HepG2 (cell line): Measurements from ENCODE around the gene NAT14. TPM values are rescaled to one million over a fixed set of nuclear protein-coding genes. Genes with fewer than 3 reads are reported as not detected.

Source experiments
- CREM ChIP-seq, 2 experiments: sonication (generic) in 1 of 2; formaldehyde crosslinking in 1 of 2; IDR thresholded peaks; 2 replicates each; pipeline versions ENCODE4 v1.4.0 to v1.6.1; 2016 to 2020; ENCODE audit warnings: antibody characterized with exemption in 1 of 2, mild to moderate bottlenecking in 1 of 2, missing genetic modification reagents in 1 of 2
- DZIP1 ChIP-seq: sonication (generic); formaldehyde crosslinking; IDR thresholded peaks from 2 replicates; pipeline ENCODE4 v1.5.0; 2020; ENCODE audit warnings: mild to moderate bottlenecking, missing genetic modification reagents
- FOSL2 ChIP-seq: sonication (generic); formaldehyde crosslinking; IDR thresholded peaks from 2 replicates; pipeline ENCODE4 v1.4.0; 2020; ENCODE audit warnings: missing genetic modification reagents
- HCFC1 ChIP-seq: fragments of 150-350 bp; IDR thresholded peaks from 2 replicates; pipeline ENCODE4 v1.6.1; 2014; ENCODE audit warnings: low read depth, low read length
- JDP2 ChIP-seq: sonication (generic); formaldehyde crosslinking; IDR thresholded peaks from 2 replicates; pipeline ENCODE4 v1.8.1; 2022; ENCODE audit warnings: missing genetic modification reagents, borderline replicate concordance
- KAT7 ChIP-seq: IDR thresholded peaks from 2 replicates; pipeline ENCODE4 v1.6.1; 2018; ENCODE audit warnings: borderline replicate concordance, missing compliant biosample characterization
- KDM6A ChIP-seq: IDR thresholded peaks from 2 replicates; pipeline ENCODE4 v1.6.1; 2016; ENCODE audit warnings: low read depth
- NCOA2 ChIP-seq: sonication (generic); formaldehyde crosslinking; IDR thresholded peaks from 2 replicates; pipeline ENCODE4 v1.8.0; 2022; ENCODE audit warnings: inconsistent platforms
- NCOA5 ChIP-seq: sonication (generic); formaldehyde crosslinking; IDR thresholded peaks from 2 replicates; pipeline ENCODE4 v1.4.0; 2020; ENCODE audit warnings: missing genetic modification reagents
- RBFOX2 ChIP-seq: fragments of 200-400 bp; formaldehyde crosslinking; IDR thresholded peaks from 2 replicates; pipeline ENCODE4 v1.6.1; 2017; ENCODE audit warnings: low read depth, mild to moderate bottlenecking, low read length
- SUZ12 ChIP-seq: fragments of 150-350 bp; IDR thresholded peaks from 2 replicates; pipeline ENCODE4 v1.6.1; 2014; ENCODE audit warnings: low read depth, low read length
- ZEB1 ChIP-seq: IDR thresholded peaks from 2 replicates; pipeline ENCODE4 v1.6.1; 2012; ENCODE audit warnings: mild to moderate bottlenecking, low read depth, inconsistent platforms; ENCODE audit not compliant: insufficient replicate concordance
- ZFP36 ChIP-seq: fragments of 150-350 bp; IDR thresholded peaks from 2 replicates; pipeline ENCODE4 v1.6.1; 2018; ENCODE audit warnings: borderline replicate concordance, low read length, low read depth; ENCODE audit not compliant: partially characterized antibody
- ZFX ChIP-seq: sonication (generic); formaldehyde crosslinking; IDR thresholded peaks from 2 replicates; pipeline ENCODE4 v1.4.0; 2020; ENCODE audit warnings: mild to moderate bottlenecking, low read depth, missing genetic modification reagents, moderate library complexity
- ZNF264 ChIP-seq: sonication (generic); formaldehyde crosslinking; IDR thresholded peaks from 2 replicates; pipeline ENCODE4 v1.4.0; 2020; ENCODE audit warnings: missing genetic modification reagents
- ZNF3 ChIP-seq: IDR thresholded peaks from 2 replicates; pipeline ENCODE4 v1.7.0; 2017; ENCODE audit warnings: inconsistent platforms
- ZNF367 ChIP-seq: sonication (generic); formaldehyde crosslinking; IDR thresholded peaks from 2 replicates; pipeline ENCODE4 v1.4.0; 2020; ENCODE audit warnings: missing genetic modification reagents, borderline replicate concordance
- ZNF530 ChIP-seq: sonication (generic); formaldehyde crosslinking; IDR thresholded peaks from 2 replicates; pipeline ENCODE4 v1.5.0; 2020; ENCODE audit warnings: low read depth, mild to moderate bottlenecking, missing genetic modification reagents
- ZNF629 ChIP-seq: sonication (generic); formaldehyde crosslinking; conservative IDR thresholded peaks from 2 replicates; pipeline ENCODE4 v1.5.0; 2020; ENCODE audit warnings: missing genetic modification reagents
- ZNF670 ChIP-seq: sonication (generic); formaldehyde crosslinking; IDR thresholded peaks from 2 replicates; pipeline ENCODE4 v1.8.0; 2022; ENCODE audit warnings: mild to moderate bottlenecking, missing genetic modification reagents, borderline replicate concordance
- polyA plus RNA-seq, 8 experiments: library from polyadenylated mRNA; depleted of rRNA in 3 of 8; stranded (reverse) in 7 of 8; unstranded in 1 of 8; fragments of >200 nt; fragmentation: Illumina TruSeq in 4 of 8; extraction: Trizol in 4 of 8; gene quantifications; 2 replicates each; pipeline versions ENCODE4 v1.2.1 to v1.2.3, GENCODE V29; 2011 to 2016; ENCODE audit warnings: low read depth in 4 of 8, missing spikeins in 1 of 8, mixed read lengths in 1 of 8; ENCODE audit not compliant: insufficient read depth in 1 of 8
- total RNA-seq, 5 experiments: library from RNA; depleted of rRNA; stranded (reverse); fragments of >200 nt; fragmentation: Illumina TruSeq; extraction: Trizol; gene quantifications; 2 replicates each; pipeline ENCODE4 v1.2.3, GENCODE V29; 2016; ENCODE audit warnings: low read depth in 1 of 5
- TF ChIP-seq, protein P1 (sequence below): fragments of 450-650 bp; IDR thresholded peaks from 2 replicates; pipeline ENCODE4 v1.6.1; 2017; ENCODE audit warnings: mild to moderate bottlenecking
- TF ChIP-seq, protein P2 (sequence below): sonication (generic); formaldehyde crosslinking; IDR thresholded peaks from 2 replicates; pipeline ENCODE4 v1.4.0; 2020; ENCODE audit warnings: missing genetic modification reagents, mild to moderate bottlenecking, borderline replicate concordance
- TF ChIP-seq, protein P3 (sequence below): sonication (generic); formaldehyde crosslinking; IDR thresholded peaks from 2 replicates; pipeline ENCODE4 v1.5.0; 2020; ENCODE audit warnings: mild to moderate bottlenecking, missing genetic modification reagents

Gene NAT14
- total and polyA plus RNA-seq, 2 of the 13 experiments (the other 11 are each of a cell fraction or from before 2014, with no cell fraction given), result 20.7 to 22.3 TPM

GRCh38 chr19:55461259-55461973 lies 23.6 kb upstream of the NAT14 start, which contains the start of gene ISOC2 (continued):
- TF ChIP-seq SUZ12 (no peak), CREM (IDR thresholded peaks at IDR 0.05) (peak; percentile 79), CREM (CRISPR knock-in tag; IDR thresholded peaks at IDR 0.05) (no peak), ZFP36 (no peak), ZNF530 (no peak), RBFOX2 (peak; percentile 97), DZIP1 (CRISPR knock-in tag) (no peak), NCOA2 (CRISPR knock-in tag) (peak; percentile 53; the same call in 1 of the 2 replicates), ZNF670 (peak; percentile 85), ZEB1 (peak; percentile 61), FOSL2 (CRISPR knock-in tag) (peak; percentile 15; the same call in 1 of the 2 replicates), ZNF629 (peak; percentile 100), NCOA5 (CRISPR knock-in tag) (no peak), ZNF264 (CRISPR knock-in tag) (no peak; the same call in 1 of the 2 replicates), ZNF367 (CRISPR knock-in tag) (no peak), KDM6A (CRISPR knock-in tag) (no peak), JDP2 (CRISPR knock-in tag) (no peak), ZNF3 (peak; percentile 83), ZFX (CRISPR knock-in tag) (peak; percentile 84; the same call in 1 of the 2 replicates), HCFC1 (no peak), KAT7 (CRISPR knock-in tag) (peak; percentile 74; the same call in 1 of the 2 replicates)
- TF ChIP-seq, protein P1, sequence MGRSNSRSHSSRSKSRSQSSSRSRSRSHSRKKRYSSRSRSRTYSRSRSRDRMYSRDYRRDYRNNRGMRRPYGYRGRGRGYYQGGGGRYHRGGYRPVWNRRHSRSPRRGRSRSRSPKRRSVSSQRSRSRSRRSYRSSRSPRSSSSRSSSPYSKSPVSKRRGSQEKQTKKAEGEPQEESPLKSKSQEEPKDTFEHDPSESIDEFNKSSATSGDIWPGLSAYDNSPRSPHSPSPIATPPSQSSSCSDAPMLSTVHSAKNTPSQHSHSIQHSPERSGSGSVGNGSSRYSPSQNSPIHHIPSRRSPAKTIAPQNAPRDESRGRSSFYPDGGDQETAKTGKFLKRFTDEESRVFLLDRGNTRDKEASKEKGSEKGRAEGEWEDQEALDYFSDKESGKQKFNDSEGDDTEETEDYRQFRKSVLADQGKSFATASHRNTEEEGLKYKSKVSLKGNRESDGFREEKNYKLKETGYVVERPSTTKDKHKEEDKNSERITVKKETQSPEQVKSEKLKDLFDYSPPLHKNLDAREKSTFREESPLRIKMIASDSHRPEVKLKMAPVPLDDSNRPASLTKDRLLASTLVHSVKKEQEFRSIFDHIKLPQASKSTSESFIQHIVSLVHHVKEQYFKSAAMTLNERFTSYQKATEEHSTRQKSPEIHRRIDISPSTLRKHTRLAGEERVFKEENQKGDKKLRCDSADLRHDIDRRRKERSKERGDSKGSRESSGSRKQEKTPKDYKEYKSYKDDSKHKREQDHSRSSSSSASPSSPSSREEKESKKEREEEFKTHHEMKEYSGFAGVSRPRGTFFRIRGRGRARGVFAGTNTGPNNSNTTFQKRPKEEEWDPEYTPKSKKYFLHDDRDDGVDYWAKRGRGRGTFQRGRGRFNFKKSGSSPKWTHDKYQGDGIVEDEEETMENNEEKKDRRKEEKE, result no peak
- TF ChIP-seq, protein P2, sequence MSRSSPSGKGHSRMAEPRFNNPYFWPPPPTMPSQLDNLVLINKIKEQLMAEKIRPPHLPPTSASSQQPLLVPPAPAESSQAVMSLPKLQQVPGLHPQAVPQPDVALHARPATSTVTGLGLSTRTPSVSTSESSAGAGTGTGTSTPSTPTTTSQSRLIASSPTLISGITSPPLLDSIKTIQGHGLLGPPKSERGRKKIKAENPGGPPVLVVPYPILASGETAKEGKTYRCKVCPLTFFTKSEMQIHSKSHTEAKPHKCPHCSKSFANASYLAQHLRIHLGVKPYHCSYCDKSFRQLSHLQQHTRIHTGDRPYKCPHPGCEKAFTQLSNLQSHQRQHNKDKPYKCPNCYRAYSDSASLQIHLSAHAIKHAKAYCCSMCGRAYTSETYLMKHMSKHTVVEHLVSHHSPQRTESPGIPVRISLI (CRISPR knock-in tag), result no peak; the same call in 1 of the 2 replicates
- TF ChIP-seq, protein P3, sequence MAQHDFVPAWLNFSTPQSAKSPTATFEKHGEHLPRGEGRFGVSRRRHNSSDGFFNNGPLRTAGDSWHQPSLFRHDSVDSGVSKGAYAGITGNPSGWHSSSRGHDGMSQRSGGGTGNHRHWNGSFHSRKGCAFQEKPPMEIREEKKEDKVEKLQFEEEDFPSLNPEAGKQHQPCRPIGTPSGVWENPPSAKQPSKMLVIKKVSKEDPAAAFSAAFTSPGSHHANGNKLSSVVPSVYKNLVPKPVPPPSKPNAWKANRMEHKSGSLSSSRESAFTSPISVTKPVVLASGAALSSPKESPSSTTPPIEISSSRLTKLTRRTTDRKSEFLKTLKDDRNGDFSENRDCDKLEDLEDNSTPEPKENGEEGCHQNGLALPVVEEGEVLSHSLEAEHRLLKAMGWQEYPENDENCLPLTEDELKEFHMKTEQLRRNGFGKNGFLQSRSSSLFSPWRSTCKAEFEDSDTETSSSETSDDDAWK (CRISPR knock-in tag), result no peak
